NCI-H2171 (cell line): Measurements from ENCODE around the gene BMP2K.
A peak's percentile ranks its signal among the peaks of the same experiment; 100 is the strongest.

Experiments
- DNase-seq: peaks from one replicate; lab custom pipeline; 2025; lab: John Stamatoyannopoulos, UW

The BMP2K gene

DNA sequence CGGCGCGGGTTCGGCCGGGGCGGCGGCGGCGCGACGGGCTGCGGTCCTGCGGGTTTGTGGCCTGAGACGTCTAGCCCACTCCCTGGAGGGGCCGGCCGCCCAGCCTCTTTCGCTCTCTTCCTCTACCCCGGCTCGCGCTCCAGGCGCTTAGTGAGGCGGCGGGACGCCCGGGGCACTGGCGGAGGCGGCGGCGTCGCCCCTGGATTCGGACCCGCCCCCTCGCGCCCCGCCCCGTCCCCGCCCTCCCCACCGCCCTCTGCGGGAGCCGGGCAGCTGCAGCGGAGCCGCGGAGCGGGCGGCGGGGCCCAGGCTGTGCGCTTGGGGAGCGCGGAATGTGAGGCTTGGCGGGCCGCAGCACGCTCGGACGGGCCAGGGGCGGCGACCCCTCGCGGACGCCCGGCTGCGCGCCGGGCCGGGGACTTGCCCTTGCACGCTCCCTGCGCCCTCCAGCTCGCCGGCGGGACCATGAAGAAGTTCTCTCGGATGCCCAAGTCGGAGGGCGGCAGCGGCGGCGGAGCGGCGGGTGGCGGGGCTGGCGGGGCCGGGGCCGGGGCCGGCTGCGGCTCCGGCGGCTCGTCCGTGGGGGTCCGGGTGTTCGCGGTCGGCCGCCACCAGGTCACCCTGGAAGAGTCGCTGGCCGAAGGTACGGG is at the start of gene BMP2K:
TSS of gene BMP2K (plus strand) at position 272 of the 650 bp plus-strand sequence. CDS start at position 466, 194 bp downstream.
- peak; percentile 36 for DNase-seq

- DNase-seq = no peak
Measured at GRCh38 chr4:78726546-78726945, 49.6 kb upstream of the BMP2K start.

GRCh38 chr4:78732332-78733104 is 43.6 kb upstream of the BMP2K start:
- no peak for DNase-seq

GRCh38 chr4:78734441-78735162 is 41.5 kb upstream of the BMP2K start:
- no peak for DNase-seq

GRCh38 chr4:78735697-78736096 is 40.5 kb upstream of the BMP2K start:
- DNase-seq = no peak

GRCh38 chr4:78737035-78737434 is 39.1 kb upstream of the BMP2K start:
- DNase-seq = no peak

GRCh38 chr4:78737973-78738372 is 38.2 kb upstream of the BMP2K start:
- no peak for DNase-seq

DNA sequence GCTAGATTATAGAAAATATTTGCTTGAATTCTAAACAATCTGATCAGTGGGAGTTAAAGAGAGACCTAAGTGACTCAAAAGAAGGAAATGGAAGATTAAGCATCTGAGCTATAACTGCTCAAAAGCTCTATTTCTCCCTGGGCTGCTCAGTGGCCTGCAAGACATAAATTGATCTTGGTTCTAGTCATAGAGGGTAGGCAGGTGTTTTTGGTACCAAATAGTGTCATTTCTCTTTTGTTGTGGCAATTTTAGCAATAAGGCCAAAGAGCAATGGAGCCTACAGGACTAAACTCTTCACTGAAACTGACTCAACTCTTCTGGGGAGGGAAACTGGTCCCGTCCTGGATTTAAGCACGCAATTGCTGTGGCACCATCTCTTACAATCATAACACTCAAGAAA is 33.9 kb upstream of the BMP2K start:
- DNase-seq = no peak

DNA sequence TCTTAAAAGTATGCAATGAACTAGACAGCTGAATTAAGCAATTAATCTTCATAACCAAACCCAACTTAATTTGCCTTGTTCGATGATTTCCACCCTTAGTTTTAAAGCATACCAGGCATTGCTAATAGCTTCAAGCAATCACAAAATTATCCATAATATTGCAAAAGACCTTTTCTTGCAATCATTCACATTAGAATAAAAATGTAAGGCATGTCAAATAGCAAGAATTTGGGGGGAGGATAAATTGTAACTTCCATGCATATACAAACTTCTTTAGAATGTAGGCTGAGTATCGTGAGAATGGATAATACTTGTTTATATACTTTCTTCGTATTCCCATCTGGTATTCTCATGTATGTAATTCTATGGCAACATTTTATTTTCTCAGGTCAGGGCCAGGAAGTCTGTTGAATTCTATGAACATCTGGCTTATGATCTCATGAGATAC is 28.7 kb upstream of the BMP2K start:
- DNase-seq = no peak

- DNase-seq = no peak
Measured at GRCh38 chr4:78748381-78748780, 27.8 kb upstream of the BMP2K start.

DNA sequence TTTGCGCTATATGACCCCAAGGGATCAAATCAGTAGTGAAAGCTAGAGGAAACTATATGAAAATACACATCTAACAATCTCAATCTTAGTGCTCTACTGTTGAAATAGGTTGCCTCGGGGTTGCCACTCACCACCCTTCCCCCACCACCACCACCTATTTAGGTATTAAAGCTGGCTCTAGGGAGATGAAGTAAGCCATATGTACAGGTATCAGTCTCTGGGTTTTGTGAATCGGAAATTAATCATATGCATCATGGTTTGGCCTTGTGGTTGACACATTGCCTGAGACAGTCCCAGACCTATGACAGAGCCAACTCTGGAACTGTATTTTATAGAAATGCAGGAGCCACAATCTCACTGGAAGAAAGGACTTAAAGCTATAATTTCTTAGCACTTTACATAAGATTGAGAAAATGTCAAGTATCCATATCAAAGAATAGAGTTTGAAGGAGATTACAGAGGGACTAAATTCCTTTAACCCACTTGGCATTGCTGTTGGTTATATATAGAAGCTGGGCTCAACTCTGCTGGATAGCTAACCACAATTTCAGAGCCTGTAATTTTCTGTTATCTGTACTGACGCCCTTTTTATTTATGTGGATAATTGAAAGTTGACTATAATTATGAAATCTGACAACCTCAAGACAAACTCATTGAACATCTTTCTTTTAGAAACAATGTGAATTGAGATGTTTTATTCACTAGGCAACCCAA is 26.7 kb upstream of the BMP2K start:
- no peak for DNase-seq

DNA sequence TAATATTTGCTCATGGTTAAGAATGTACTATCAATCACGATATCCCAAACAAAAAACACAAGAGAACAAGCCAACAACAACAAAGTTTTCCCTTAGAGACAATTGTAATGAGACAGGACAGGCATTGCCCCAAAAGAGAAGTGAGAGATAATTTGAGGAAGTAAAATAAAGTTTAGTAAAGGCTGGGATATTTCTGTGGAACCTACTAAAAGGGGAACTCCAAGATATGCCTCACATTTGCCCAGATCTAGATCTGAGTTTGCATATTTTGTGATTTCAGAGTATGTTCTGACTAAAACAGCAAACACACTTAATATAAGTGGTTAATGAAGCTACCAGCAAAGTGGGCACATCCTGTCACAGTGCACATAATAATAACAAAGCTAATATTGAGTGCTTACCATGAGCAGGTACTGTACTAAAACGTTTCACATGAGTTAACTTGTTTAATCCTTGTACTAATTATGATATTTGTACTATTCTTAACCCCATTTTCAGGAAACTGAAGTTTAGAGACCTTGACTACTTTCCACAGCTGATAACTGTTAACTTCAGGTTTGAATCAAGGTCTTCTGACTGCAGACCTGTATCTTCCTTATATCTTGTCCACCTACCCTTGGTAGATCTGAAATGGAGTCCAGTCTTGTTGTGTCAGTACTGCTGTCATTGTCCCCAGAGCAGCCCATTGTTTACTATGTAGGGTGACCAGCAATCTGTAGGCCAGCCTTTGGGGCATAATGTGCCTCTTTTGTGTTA is 26.0 kb upstream of the BMP2K start:
- DNase-seq = no peak

DNA sequence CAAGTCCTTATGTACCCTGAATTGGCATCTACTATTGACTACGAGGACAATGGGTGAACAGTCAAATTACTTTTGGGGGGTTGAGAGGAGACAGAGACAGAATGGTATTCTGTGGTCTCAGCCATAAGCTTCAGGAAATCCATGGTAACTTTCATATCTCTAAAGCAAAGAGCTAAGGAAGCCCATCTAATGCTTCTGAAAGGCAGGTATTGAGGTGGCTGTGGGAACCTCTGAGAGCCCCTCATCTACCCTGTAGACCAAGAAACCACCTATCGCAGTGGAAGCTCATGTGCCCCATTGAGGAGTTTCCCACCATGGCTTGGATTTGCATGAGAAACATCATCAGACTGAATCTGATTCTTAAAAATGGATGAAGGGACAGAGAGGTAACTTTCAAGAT is 23.1 kb upstream of the BMP2K start:
- DNase-seq = no peak

DNA sequence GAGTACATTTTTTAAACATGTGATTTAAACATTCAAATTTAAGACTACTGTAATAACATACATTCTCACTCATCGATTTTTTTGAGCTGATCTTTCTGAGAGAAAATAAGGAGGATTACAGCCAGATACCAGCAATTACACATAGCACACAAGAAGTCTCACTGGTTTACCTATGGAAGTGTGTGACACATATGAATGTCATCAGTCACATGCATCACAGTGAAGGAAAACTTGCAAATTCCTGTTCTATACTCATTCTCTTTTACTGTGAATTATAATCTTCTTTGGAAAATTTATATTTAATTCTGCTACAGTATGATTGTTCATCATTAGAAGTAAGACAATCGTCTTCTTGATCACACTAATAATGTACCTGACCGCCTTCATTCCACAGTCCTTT is 21.3 kb upstream of the BMP2K start:
- no peak for DNase-seq

DNA sequence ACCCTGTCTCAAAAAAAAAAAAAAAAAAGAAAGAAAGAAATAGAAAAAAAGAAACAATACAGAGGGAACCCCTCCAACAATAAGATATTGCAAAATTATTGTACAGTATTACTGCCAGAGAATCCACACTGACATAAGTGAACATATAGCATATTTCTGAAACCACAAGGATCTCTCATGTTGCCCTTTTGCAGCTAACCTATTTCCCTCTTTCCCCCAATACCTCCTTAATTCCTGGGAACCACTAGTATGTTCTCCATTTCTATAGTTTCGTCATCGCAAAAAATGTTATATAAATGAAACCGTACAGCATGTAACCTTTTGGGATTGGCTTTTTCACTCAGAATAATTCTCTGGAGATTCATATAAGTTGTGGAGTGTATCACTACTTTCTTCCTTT is 20.0 kb upstream of the BMP2K start:
- no peak for DNase-seq

GRCh38 chr4:78756776-78757175 is 19.4 kb upstream of the BMP2K start:
- DNase-seq = no peak

DNA sequence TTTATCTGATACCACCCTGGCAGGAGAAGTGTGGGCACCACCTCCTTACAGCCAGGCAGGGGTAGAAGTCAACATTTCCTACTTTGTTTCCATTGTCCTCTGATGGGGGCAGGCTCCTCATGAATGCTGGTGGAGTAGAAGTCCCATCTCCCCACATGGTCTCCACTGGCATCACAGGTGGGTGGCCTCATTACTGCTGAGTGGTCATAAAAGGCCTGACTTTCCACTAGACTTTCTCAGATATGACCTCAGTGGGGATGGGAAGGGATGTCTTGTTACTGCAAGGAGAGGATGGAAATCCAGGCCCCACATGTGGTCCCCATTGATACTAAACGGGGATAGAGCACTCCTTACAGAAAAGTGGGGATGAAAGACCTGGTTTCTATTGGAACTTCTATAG is 18.6 kb upstream of the BMP2K start:
- no peak for DNase-seq

DNA sequence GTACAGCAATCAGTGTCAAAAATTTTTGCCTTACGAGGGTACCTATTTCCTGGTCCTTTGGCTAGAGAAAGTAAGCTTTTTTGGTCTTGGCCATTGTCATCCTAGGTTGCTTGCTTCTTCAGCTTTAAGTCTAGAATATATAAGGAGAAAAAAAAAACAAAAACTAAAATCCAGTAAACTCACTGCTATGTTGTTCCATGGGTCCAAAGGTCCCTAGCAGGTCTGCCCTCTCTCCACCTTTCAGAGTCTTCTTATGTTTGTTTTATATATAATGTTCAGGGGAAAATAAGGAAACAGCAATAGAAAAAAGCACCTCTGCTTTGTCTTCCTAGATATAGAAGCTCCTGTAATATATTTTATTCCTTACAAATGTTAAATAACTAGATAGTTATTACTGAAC is 18.1 kb upstream of the BMP2K start:
- no peak for DNase-seq

- no peak for DNase-seq
Measured at GRCh38 chr4:78762529-78762928, 13.6 kb upstream of the BMP2K start.

GRCh38 chr4:78763251-78763650 is 12.9 kb upstream of the BMP2K start:
- DNase-seq = no peak

GRCh38 chr4:78763763-78764387 is 12.3 kb upstream of the BMP2K start:
- no peak for DNase-seq
